Stimulated activated CD8-positive, alpha-beta memory T cell treated with anti-CD3 and anti-CD28 coated beads, Interleukin-12 subunit alpha, Interleukin-12 subunit beta, amount 100 ng/mL, for 24 hours (primary cell): Measurements from ENCODE around the gene INSYN2A.

Source experiments
- DNase-seq: peaks from one replicate; pipeline ENCODE4 v3.0.0-alpha.2; 2020; ENCODE audit errors: extremely low read depth

The INSYN2A gene

GRCh38 chr10:127154831-127155620 lies 41.4 kb downstream of the INSYN2A start:
- no peak for DNase-seq

DNA sequence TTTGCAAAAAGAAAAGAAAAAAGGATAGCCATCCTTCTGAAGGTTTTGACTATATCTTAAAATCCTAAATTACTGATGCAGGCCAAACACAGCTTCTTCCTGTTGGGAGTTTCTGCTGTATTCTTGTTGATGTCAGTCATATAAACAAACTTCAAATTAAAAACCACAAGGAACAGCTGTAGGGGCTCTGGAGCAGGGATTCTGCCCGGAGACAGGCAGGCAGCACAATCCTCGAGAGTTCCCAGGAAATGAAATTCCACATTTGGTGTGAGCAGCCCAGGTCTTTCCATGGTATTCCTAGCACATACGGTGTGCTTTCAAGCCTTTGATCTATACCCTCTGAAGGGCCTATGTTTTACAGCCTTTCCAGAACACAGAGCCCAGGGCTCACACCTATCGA lies 43.2 kb downstream of the INSYN2A start:
- no peak for DNase-seq

DNA sequence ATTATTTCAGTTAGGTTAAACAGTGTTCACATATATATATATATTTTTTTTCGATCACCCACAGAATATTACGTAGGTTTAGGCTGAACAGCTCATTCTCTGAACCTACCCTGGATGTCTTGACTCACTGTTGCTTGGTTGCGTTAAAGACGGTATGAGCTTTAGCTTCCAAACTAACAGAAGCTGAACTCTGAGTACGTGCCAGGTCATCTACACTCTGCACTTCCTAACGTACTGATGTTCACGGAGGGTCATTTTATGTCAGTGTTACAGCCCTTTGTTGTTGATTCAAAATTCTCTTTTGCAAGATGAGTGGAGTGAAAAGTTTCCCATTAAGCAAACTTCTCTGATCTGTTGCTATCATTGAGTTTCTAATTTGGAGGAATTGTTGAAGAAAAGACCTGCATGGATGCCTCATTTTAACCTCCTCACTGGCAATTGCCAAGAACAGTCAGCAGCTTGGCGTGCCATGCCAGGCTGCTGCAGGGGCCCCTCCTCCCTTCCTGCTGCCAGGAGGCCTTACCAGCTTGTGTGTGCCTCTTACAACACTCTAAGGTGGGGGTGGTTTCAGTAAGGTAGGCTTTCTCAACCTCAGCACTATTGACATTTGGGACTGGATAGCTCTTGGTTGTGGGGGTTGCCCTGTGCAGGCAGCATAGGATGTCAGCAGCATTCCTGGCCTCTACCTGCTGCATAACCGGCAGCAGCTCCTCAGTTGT lies 44.3 kb downstream of the INSYN2A start:
- DNase-seq = no peak

- no peak for DNase-seq
These were observed 44.9 kb downstream of the INSYN2A start for GRCh38 chr10:127151541-127151940.

- DNase-seq = no peak
These were observed 46.3 kb downstream of the INSYN2A start for GRCh38 chr10:127150136-127150535.

DNA sequence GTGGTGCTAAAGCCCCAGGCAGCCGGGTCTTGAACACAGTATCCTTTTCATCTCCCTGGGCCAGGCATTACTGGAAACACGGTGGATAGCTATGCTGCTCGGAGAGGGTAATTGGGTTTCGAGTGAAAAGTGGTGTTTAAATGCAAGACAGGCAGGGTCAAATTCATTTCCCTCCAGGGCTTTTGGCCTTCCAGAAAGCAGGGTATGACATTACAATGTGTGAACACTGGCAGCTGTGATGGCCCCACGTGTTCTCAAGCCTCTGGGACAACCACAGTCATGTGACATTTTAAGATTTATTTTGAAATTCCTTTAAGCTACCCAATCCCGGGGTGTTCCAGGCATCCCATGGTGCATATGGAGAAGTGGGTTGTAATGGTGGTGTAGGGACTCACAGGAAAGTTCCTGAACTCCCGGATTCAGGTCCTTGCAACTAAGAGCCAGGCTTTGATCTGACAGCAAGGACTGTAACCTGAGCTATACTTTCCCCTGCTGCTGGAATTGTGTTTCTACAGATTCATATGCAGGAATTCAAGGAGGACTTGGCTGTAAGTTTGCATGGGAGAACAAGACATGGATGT lies 46.8 kb downstream of the INSYN2A start:
- DNase-seq = no peak

DNA sequence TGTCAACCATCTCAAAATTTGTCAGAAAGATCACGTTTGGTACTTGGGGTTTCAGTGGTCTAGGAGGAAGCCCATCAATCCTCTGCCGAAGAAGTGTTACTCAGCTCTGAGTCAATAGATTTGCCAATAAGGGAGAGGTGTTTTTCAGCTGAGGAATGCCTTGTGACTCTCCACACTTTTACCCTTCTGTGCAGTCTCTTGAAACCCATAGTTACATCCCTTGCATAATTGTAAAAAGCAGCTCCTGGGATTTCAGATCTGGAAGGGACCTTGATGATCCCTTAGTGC lies 47.5 kb downstream of the INSYN2A start:
- no peak for DNase-seq

DNA sequence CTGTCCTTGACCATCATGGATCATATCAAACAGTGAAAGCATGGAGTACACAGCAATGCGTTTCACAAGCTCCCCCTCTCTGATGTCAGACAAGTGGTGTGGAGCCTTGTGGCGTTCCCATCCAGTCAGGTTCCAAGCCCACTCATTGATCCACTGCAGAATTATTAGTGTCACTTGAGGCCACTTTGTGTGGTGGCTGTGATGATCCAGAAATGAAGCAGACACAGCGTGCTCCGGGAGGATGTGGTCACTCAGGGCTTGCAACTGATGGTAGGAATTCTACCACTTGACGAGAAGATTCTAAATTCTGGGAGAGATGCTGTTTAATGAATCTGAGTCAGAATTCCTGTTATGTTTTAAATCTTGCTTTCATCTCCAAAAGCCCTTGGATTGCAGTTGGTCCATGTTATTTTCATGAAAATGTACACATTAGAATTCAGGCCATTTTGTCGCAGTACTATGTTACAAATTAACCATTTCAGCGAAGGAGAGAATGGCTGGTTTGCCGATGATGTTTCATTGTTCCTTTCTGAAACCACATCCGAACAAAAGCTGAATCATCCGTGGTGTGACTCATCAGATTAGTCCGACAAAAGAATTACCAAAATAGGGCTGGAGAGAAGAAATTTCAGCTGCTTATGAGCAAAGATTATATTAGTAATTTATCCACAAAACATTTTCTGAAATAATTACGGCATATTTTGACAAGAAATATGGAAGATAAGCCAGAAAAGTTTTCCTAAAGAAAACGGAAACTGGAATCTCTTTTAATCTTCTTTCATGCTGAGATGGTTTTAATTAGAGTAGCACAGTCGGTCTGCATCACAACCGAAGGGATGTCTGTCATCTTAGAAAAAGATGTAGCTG lies 48.1 kb downstream of the INSYN2A start:
- no peak for DNase-seq

DNA sequence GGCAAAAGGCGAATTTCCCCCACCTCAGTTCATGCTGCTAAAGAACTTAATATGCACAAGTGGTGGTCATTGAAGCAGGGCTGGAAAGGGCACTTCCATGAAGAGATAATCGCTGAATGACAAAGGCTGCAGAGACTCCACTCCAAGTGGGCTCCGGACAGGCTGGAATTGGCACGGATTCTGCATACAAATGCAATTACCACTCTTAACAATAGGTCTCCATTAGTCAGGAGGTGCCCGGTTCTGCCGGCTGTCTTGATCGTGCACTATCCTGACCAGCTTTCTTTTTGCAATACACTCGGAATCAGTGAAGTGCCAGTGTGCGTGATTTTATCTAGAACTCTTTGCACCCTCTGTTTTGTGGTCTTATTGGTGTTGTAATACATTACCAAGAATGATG lies 49.7 kb downstream of the INSYN2A start:
- no peak for DNase-seq
